ENCODE measurements around the gene CENPQ. TPM values are rescaled to one million over a fixed set of nuclear protein-coding genes. Genes with fewer than 3 reads are reported as not detected.

Gene CENPQ
- polyA plus RNA-seq, 4 donors = 12.2 to 16.5 (median 14.9) TPM

GRCh38 chr6:49535795-49536194 lies 72.6 kb downstream of the CENPQ start:
- DNase-seq (ENCODE audit: low read depth in 4 of 4, low spot score in 3 of 4) = no peak

- DNase-seq (ENCODE audit: low read depth in 4 of 4, low spot score in 3 of 4) = no peak
These were observed 75.9 kb downstream of the CENPQ start for GRCh38 chr6:49539102-49539501.

- no peak for DNase-seq (ENCODE audit: low read depth in 4 of 4, low spot score in 3 of 4)
These were observed 77.4 kb downstream of the CENPQ start for GRCh38 chr6:49540614-49541013.

GRCh38 chr6:49541210-49541724 lies 78.1 kb downstream of the CENPQ start:
- DNase-seq (ENCODE audit: low read depth in 4 of 4, low spot score in 3 of 4) = no peak

- DNase-seq (ENCODE audit: low read depth in 4 of 4, low spot score in 3 of 4) = no peak
These were observed 78.8 kb downstream of the CENPQ start for GRCh38 chr6:49541936-49542335.

Other genes with a start within 250 kb of the CENPQ start
- 10 to 100 TPM; 31.1 to 63.6 (median 49.4) TPM for gene MMUT, start 117 bp upstream of the CENPQ start, polyA plus RNA-seq (ENCODE audit: insufficient read length in 4 of 4)
- gene GLYATL3, start 36.6 kb downstream of the CENPQ start, polyA plus RNA-seq (ENCODE audit: insufficient read length in 4 of 4) = not detected
- gene C6orf141, start 87.3 kb downstream of the CENPQ start, polyA plus RNA-seq (ENCODE audit: insufficient read length in 4 of 4) = under 1 TPM; 0.33 to 0.86 (median 0.55) TPM
- gene RHAG, start 173.5 kb downstream of the CENPQ start, polyA plus RNA-seq (ENCODE audit: insufficient read length in 4 of 4) = 1 to 10 TPM in 2 of 4 donors, under 1 TPM in 2; 0.63 to 5.6 (median 0.93) TPM

Data from left renal pelvis (tissue), 4 donors.